SH-SY5Y (cell line): ENCODE measurements around the gene GNPAT.

ENCODE experiments used
- GATA2 ChIP-seq: IDR thresholded peaks from 2 replicates; pipeline ENCODE4 v1.6.1; 2011; ENCODE audit warnings: mild to moderate bottlenecking, low read depth, low read length
- GATA3 ChIP-seq: IDR thresholded peaks from 2 replicates; pipeline ENCODE4 v1.6.1; 2011; ENCODE audit warnings: low read depth, mild to moderate bottlenecking, low read length, moderate library complexity

DNA sequence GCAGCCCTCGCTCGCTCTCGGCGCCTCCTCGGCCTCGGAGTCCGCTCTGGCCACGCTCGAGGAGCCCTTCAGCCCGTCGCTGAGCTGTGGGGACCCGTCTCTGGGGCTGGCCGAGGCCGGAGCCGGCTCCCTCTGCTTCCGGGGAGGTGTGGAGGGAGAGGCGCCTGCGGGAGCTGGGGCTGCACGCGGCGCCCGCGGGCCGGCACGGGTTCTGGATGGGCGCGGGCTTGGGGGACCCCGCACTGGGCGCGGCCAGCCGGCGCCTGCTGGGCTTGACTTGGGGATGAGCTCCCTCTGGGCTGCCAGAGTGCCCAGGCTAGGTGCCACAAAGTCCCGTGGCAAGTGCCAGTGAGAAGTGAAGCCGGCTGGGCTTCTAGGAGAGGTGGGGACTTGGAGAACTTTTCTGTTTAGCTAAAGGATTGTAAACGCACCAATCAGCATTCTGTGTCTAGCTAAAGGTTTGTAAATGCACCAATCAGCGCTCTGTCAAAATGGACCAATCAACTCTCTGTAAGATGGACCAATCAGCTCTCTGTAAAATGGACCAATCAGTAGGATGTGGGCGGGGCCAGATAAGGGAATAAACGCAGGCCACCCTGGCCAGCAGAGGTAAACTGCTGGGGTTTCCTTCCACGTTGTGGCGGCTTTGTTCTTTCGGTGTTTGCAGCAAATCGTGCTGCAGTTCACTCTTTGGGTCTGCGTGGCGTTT is 76.4 kb downstream of the GNPAT start:
- TF ChIP-seq GATA3: no peak
- TF ChIP-seq GATA2: no peak
